ENCODE measurements around the gene ATP9A.
"Not testable (repeated sequence)": the region's sequence is repeated elsewhere in the genome, so short reads cannot be mapped to it uniquely, and the experiment has no call there.

ATP9A gene

GRCh38 chr20:51653226-51653625 is 115.0 kb downstream of the ATP9A start:
- no peak for DNase-seq (ENCODE audit: low spot score)

- no peak for DNase-seq (ENCODE audit: low spot score)
Observed at GRCh38 chr20:51651921-51652549, 116.2 kb downstream of the ATP9A start.

DNA sequence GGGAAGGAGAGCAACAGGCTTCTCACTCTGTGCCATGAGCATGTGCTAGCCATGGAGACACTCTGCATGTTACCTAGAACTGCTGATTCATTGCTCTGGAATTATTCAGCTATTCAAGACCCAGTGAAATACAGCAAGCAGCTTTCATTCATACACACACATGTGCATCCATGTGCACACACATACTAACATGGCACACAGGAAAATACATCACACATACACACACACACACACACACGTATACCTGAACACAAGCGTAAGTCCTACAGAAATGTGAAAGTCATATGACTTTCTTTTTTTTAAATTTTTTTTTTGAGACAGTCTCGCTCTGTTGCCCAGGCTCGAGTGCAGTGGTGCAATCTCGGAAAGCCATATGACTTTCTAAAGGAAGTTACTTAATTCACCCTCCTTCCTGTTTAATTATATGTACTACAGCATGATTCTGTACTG is 117.5 kb downstream of the ATP9A start:
- no peak for DNase-seq (ENCODE audit: low spot score)

- no peak for DNase-seq (ENCODE audit: low spot score)
Observed at GRCh38 chr20:51648571-51648947, 119.6 kb downstream of the ATP9A start.

- no peak for DNase-seq (ENCODE audit: low spot score)
Observed at GRCh38 chr20:51647674-51648570, 120.3 kb downstream of the ATP9A start.

GRCh38 chr20:51643810-51644209 is 124.4 kb downstream of the ATP9A start:
- not testable (repeated sequence) for DNase-seq (ENCODE audit: low spot score)

- no peak for DNase-seq (ENCODE audit: low spot score)
Observed at GRCh38 chr20:51643390-51643789, 124.8 kb downstream of the ATP9A start.

DNA sequence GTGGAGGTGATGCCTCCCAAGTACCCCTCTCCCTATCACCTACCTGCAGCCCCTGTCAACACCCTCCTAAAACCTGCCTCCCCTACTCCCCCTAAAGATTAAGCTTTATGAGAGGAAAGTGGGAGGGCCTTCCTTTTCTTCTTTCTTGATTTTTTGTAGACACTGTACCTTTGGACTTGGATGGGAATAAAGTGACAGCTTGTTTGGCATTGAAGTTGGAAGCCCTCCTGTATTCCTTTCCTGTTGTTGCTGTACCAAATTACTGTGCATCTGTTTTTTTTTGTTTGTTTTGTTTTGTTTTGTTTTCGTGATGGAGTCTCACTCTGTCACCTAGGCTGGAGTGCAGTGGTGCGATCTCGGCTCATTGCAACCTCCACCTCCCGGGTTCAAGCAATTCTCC is 126.3 kb downstream of the ATP9A start:
- no peak for DNase-seq (ENCODE audit: low spot score)

DNA sequence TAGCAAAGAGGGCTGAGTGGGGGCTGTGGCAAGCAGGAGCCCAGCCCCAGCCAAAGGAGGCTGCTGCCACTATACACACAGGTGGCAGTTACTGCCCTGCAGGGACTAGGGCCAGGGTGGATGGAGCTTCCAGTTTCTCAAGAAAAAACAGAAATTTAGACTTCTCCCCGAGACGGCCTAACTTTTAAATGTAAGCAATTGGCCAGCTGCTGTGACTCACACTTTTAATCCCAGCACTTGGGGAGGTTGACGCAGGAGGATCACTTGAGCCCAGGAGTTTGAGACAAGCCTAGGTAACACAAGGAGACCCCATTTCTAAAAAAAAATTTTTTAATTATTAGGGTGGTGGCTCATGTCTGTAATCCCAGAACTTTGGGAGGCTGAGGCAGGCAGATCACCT is 127.4 kb downstream of the ATP9A start:
- DNase-seq (ENCODE audit: low spot score): no peak

- DNase-seq (ENCODE audit: low spot score): peak; percentile 76
Observed at GRCh38 chr20:51639206-51639832, 128.9 kb downstream of the ATP9A start.

DNA sequence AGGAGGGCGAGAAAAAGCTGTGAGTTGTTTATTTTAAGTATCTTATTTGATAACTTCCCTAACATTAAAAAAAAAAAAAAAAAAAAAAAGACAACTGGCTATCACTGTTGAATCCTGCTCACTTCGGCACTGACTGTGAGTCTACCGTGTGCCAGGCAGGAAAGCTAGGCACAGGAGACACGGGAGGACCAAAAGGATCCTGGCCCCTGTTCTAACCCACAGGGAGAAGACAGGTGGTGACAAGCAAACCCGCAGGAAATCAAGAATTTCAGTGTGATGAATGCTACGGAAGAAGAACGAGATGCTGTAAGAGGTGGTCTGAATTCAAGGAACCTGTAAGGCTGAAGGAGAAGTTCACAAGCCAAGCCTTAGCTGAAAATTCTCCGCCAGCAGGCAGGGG is 130.9 kb downstream of the ATP9A start:
- DNase-seq (ENCODE audit: low spot score): no peak

DNA sequence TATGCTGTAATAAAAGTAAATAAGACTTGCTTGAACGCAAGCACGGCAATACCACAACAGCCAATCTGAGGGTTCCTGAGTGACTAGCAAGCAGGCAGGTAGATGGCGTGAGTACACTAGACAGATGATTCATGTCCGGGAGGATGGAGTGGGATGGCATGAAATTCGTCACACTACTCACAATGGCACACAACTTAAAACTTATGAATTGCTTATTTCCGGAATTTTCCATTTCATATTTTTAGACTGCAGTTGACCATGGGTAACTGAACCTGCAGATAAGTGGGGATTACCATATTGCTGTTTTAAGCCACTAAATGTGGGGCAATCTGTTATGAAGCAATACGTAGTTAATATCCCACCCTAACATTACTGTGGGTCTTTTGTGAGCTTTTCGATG is 132.1 kb downstream of the ATP9A start:
- no peak for DNase-seq (ENCODE audit: low spot score)

- DNase-seq (ENCODE audit: low spot score): no peak
Observed at GRCh38 chr20:51635680-51636079, 132.5 kb downstream of the ATP9A start.

- DNase-seq (ENCODE audit: low spot score): no peak
Observed at GRCh38 chr20:51634877-51635276, 133.3 kb downstream of the ATP9A start.

DNA sequence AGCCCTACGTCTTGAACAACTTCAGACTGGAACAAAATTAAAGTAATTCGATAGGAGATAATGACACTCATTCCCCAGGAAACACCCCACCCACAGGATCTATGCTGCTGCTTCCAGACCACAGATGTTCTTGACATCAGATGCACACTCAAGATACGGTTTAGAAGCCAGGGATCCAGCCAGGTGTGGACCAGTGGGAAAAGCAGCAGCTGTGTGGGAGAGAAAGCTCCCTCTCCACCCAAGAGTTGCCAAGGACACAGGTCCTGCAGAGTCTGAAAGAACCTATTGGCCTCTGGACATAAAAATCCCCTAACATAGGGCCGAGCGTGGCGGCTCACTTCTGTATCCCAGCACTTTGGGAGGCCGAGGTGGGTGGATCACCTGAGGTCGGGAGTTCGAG is 133.9 kb downstream of the ATP9A start:
- DNase-seq (ENCODE audit: low spot score): no peak

DNA sequence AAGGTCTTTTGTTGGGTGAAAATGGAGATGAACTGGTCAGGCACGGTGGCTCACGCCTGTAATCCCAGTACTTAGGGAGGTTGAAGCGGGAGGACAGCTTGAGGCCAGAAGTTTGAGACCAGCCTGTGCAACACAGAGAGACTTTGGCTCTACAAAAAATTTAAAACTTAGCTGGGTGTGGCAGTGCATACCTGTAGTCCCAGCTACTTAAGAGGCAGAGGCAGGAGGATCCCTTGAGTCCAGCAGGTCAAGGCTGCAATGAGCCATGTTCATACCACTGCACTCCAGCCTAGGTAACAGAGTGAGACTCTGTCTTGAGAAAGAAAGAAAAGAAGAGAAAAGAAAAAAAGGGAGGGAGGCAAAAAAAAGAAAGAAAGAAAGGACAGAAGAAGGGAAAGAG is 134.8 kb downstream of the ATP9A start:
- no peak for DNase-seq (ENCODE audit: low spot score)

GRCh38 chr20:51631953-51632352 is 136.2 kb downstream of the ATP9A start:
- no peak for DNase-seq (ENCODE audit: low spot score)

- no peak for DNase-seq (ENCODE audit: low spot score)
Observed at GRCh38 chr20:51631011-51631950, 136.9 kb downstream of the ATP9A start.

GRCh38 chr20:51629399-51630058 is 138.7 kb downstream of the ATP9A start:
- no peak for DNase-seq (ENCODE audit: low spot score)

DNA sequence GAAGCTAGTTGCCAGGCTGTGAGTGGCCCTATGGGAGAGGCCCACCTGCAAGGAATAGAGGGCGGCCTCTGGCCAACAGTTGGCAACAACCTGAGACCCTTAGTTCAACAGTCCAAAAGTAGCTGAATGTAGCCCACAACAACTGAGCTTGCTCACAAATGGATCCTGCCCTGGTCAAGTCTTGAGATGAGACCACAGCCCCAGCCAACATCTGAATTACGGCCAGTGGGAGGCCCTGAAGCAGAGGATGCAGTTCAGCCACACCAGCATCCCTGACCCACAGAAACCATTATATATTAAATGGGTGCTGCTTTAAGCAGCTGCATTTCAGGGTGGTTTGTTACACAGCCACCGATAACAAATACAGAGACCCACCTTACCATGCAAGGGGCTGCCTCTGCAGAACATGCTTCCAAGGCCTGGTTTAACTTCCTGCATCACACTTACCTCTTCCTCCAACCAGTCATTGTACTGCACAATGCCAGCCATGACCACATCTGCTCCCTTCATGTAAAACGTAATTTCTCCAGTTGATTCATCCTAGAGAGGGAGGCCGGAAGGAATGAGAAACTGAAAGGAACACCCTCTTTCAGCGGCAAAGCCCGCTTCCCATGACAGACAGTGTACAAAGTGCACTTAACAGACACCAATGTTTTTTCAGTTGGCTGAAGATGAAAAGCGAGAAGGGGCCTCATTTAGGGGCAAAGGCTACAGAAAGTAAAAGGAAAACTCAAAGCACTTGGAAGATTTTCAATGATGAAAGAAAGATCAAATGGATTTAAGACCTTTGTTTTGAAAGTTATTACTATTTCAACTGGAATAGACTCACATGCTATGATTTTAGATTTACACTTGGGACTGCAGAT is 139.4 kb downstream of the ATP9A start:
- DNase-seq (ENCODE audit: low spot score): no peak

All from iPS-NIHi11 (cell line).